Duodenal mucosa (tissue), 2 donors: ENCODE results near the gene PRPS1L1.

Source experiments
- H3K27ac ChIP-seq: one replicate; pipeline ENCODE4 v1.7.0; 2013; ENCODE audit warnings: low read depth, low read length
- H3K27me3 ChIP-seq, 2 donors: one replicate each; pipeline ENCODE4 v1.7.0; 2013; ENCODE audit warnings: low read length in 2 of 2, control low read depth in 1 of 2; ENCODE audit not compliant: insufficient read depth in 2 of 2, control insufficient read depth in 1 of 2
- H3K36me3 ChIP-seq, 2 donors: one replicate each; pipeline ENCODE4 v1.7.0; 2013; ENCODE audit warnings: low read length in 2 of 2, control low read depth in 1 of 2; ENCODE audit not compliant: insufficient read depth in 2 of 2, control insufficient read depth in 1 of 2
- H3K4me1 ChIP-seq, 2 donors: one replicate each; pipeline ENCODE4 v1.7.0; 2013; ENCODE audit warnings: low read length in 2 of 2, control low read depth in 1 of 2; ENCODE audit not compliant: insufficient read depth in 2 of 2, control insufficient read depth in 1 of 2
- H3K4me3 ChIP-seq, 2 donors: one replicate each; pipeline ENCODE4 v1.7.0; 2013; ENCODE audit warnings: low read length in 2 of 2, low read depth in 1 of 2
- H3K9ac ChIP-seq, 2 donors: one replicate each; pipeline ENCODE4 v1.7.0; 2013; ENCODE audit warnings: low read length in 2 of 2, low read depth in 1 of 2
- H3K9me3 ChIP-seq, 2 donors: one replicate each; pipeline ENCODE4 v1.7.0; 2013; ENCODE audit warnings: low read length in 2 of 2, control low read depth in 1 of 2; ENCODE audit not compliant: control insufficient read depth in 1 of 2

Gene PRPS1L1

GRCh38 chr7:18045171-18045570 lies 17.5 kb upstream of the PRPS1L1 start:
- Histone ChIP-seq H3K27me3 (no peaks in the 10 kb centered on the region), H3K27ac (no peak overlapping the region), H3K9me3 (no peaks in the 10 kb centered on the region), H3K4me3 (no peak overlapping the region), H3K4me1 (no peaks in the 10 kb centered on the region), H3K9ac (no peak overlapping the region), H3K36me3 (no peaks in the 10 kb centered on the region)

- Histone ChIP-seq H3K4me3 (no peak overlapping the region), H3K27me3 (no peaks in the 10 kb centered on the region), H3K9ac (no peak overlapping the region), H3K27ac (no peak overlapping the region), H3K36me3 (no peaks in the 10 kb centered on the region), H3K9me3 (no peaks in the 10 kb centered on the region), H3K4me1 (no peaks in the 10 kb centered on the region)
These were observed 13.5 kb upstream of the PRPS1L1 start for GRCh38 chr7:18041191-18041590.

GRCh38 chr7:18040196-18040595 lies 12.6 kb upstream of the PRPS1L1 start:
- Histone ChIP-seq H3K9ac (no peak overlapping the region), H3K4me1 (no peaks in the 10 kb centered on the region), H3K27me3 (no peaks in the 10 kb centered on the region), H3K4me3 (no peak overlapping the region), H3K9me3 (no peaks in the 10 kb centered on the region), H3K27ac (no peak overlapping the region), H3K36me3 (no peaks in the 10 kb centered on the region)

GRCh38 chr7:18038382-18038781 lies 10.7 kb upstream of the PRPS1L1 start:
- H3K27me3 ChIP-seq, result no peaks in the 10 kb centered on the region
- H3K4me1 ChIP-seq, result no peaks in the 10 kb centered on the region
- H3K9ac ChIP-seq, result no peak overlapping the region
- no peak overlapping the region for H3K4me3 ChIP-seq
- no peaks in the 10 kb centered on the region for H3K9me3 ChIP-seq
- H3K27ac ChIP-seq, result no peak overlapping the region
- H3K36me3 ChIP-seq, result no peaks in the 10 kb centered on the region

GRCh38 chr7:18037609-18038008 lies 10.0 kb upstream of the PRPS1L1 start:
- no peak overlapping the region for H3K9ac ChIP-seq
- no peak overlapping the region for H3K27ac ChIP-seq
- H3K4me1 ChIP-seq, result no peaks in the 10 kb centered on the region
- H3K4me3 ChIP-seq, result no peak overlapping the region
- H3K9me3 ChIP-seq, result no peaks in the 10 kb centered on the region
- H3K27me3 ChIP-seq, result no peaks in the 10 kb centered on the region
- H3K36me3 ChIP-seq, result no peaks in the 10 kb centered on the region

- Histone ChIP-seq H3K27me3 (no peaks in the 10 kb centered on the region), H3K9me3 (no peaks in the 10 kb centered on the region), H3K9ac (no peak overlapping the region), H3K36me3 (no peaks in the 10 kb centered on the region), H3K4me1 (no peaks in the 10 kb centered on the region), H3K27ac (no peak overlapping the region), H3K4me3 (no peak overlapping the region)
These were observed 9.1 kb upstream of the PRPS1L1 start for GRCh38 chr7:18036783-18037182.

GRCh38 chr7:18030758-18031157 lies 3.1 kb upstream of the PRPS1L1 start:
- Histone ChIP-seq H3K9ac (no peak overlapping the region), H3K27ac (no peak overlapping the region), H3K27me3 (no peaks in the 10 kb centered on the region), H3K36me3 (no peaks in the 10 kb centered on the region), H3K9me3 (no peaks in the 10 kb centered on the region), H3K4me3 (no peak overlapping the region), H3K4me1 (no peaks in the 10 kb centered on the region)

GRCh38 chr7:18020138-18020715 lies 7.4 kb downstream of the PRPS1L1 start:
- H3K27me3 ChIP-seq, result no peaks in the 10 kb centered on the region
- no peaks in the 10 kb centered on the region for H3K36me3 ChIP-seq
- H3K27ac ChIP-seq, result no peak overlapping the region
- no peak overlapping the region for H3K9ac ChIP-seq
- H3K4me3 ChIP-seq, result no peak overlapping the region
- H3K4me1 ChIP-seq, result peaks cover 0 to 9% of the 10 kb centered on the region in 2 donors
- H3K9me3 ChIP-seq, result peaks cover 0 to 7% of the 10 kb centered on the region in 2 donors

- no peak overlapping the region for H3K9ac ChIP-seq
- H3K4me3 ChIP-seq, result no peak overlapping the region
- no peak overlapping the region for H3K27ac ChIP-seq
- H3K9me3 ChIP-seq, result peaks cover 0 to 7% of the 10 kb centered on the region in 2 donors
- H3K27me3 ChIP-seq, result no peaks in the 10 kb centered on the region
- no peaks in the 10 kb centered on the region for H3K36me3 ChIP-seq
- peaks cover 0 to 9% of the 10 kb centered on the region in 2 donors for H3K4me1 ChIP-seq
These were observed 8.1 kb downstream of the PRPS1L1 start for GRCh38 chr7:18019555-18019954.

- peaks cover 0 to 7% of the 10 kb centered on the region in 2 donors for H3K9me3 ChIP-seq
- H3K4me1 ChIP-seq, result peaks cover 0 to 9% of the 10 kb centered on the region in 2 donors
- H3K9ac ChIP-seq, result no peak overlapping the region
- H3K27me3 ChIP-seq, result no peaks in the 10 kb centered on the region
- no peaks in the 10 kb centered on the region for H3K36me3 ChIP-seq
- H3K27ac ChIP-seq, result no peak overlapping the region
- no peak overlapping the region for H3K4me3 ChIP-seq
These were observed 9.1 kb downstream of the PRPS1L1 start for GRCh38 chr7:18018296-18019215.
